ENCODE results near the gene SCLY. TPM values are rescaled to one million over a fixed set of nuclear protein-coding genes. Genes with fewer than 3 reads are reported as not detected.

Gene SCLY
- polyA plus RNA-seq, 4 donors = 21.6 to 33.9 (median 32.1) TPM

- DNase-seq (ENCODE audit: low read depth in 4 of 4, low spot score in 2 of 4) = no peak
Observed at GRCh38 chr2:238134393-238134785, 73.6 kb downstream of the SCLY start.

- DNase-seq (ENCODE audit: low read depth in 4 of 4, low spot score in 2 of 4) = no peak
Observed at GRCh38 chr2:238135601-238136150, 74.9 kb downstream of the SCLY start.

- DNase-seq (ENCODE audit: low read depth in 4 of 4, low spot score in 2 of 4) = no peak
Observed at GRCh38 chr2:238136820-238137537, 76.2 kb downstream of the SCLY start.

- DNase-seq (ENCODE audit: low read depth in 4 of 4, low spot score in 2 of 4) = no peak
Observed at GRCh38 chr2:238137885-238138284, 77.1 kb downstream of the SCLY start.

- DNase-seq (ENCODE audit: low read depth in 4 of 4, low spot score in 2 of 4) = no peak
Observed at GRCh38 chr2:238138331-238139195, 77.8 kb downstream of the SCLY start, which contains the start of gene KLHL30. Gene KLHL30 (plus strand): TSS chr2:238138668. CDS start chr2:238140755, 2,087 bp downstream.

- DNase-seq (ENCODE audit: low read depth in 4 of 4, low spot score in 2 of 4) = no peak
Observed at GRCh38 chr2:238139196-238140039, 78.6 kb downstream of the SCLY start.

GRCh38 chr2:238140040-238140439 lies 79.2 kb downstream of the SCLY start:
- DNase-seq (ENCODE audit: low read depth in 4 of 4, low spot score in 2 of 4) = no peak

GRCh38 chr2:238140721-238141540 lies 80.1 kb downstream of the SCLY start:
- DNase-seq (ENCODE audit: low read depth in 4 of 4, low spot score in 2 of 4) = no peak

GRCh38 chr2:238141541-238142318 lies 80.9 kb downstream of the SCLY start:
- no peak for DNase-seq (ENCODE audit: low read depth in 4 of 4, low spot score in 2 of 4)

- no peak for DNase-seq (ENCODE audit: low read depth in 4 of 4, low spot score in 2 of 4)
Observed at GRCh38 chr2:238142382-238143205, 81.8 kb downstream of the SCLY start.

- no peak for DNase-seq (ENCODE audit: low read depth in 4 of 4, low spot score in 2 of 4)
Observed at GRCh38 chr2:238143239-238143951, 82.6 kb downstream of the SCLY start.

- DNase-seq (ENCODE audit: low read depth in 4 of 4, low spot score in 2 of 4) = no peak
Observed at GRCh38 chr2:238144262-238144661, 83.5 kb downstream of the SCLY start.

GRCh38 chr2:238145046-238145445 lies 84.2 kb downstream of the SCLY start:
- DNase-seq (ENCODE audit: low read depth in 4 of 4, low spot score in 2 of 4) = no peak

- DNase-seq (ENCODE audit: low read depth in 4 of 4, low spot score in 2 of 4) = no peak
Observed at GRCh38 chr2:238145851-238146250, 85.0 kb downstream of the SCLY start.

GRCh38 chr2:238146884-238147544 lies 86.2 kb downstream of the SCLY start:
- no peak for DNase-seq (ENCODE audit: low read depth in 4 of 4, low spot score in 2 of 4)

- DNase-seq (ENCODE audit: low read depth in 4 of 4, low spot score in 2 of 4) = no peak
Observed at GRCh38 chr2:238148981-238149380, 88.2 kb downstream of the SCLY start.

Measured in left renal cortex interstitium (tissue), 4 donors.